Measurements from ENCODE around the gene RAI1.

RAI1 gene

GRCh38 chr17:17765359-17766076, 84.3 kb downstream of the RAI1 start:
- H2AFZ ChIP-seq (ENCODE audit: low read length): no peak overlapping the region
- H3K4me2 ChIP-seq (ENCODE audit: insufficient read depth, low read length, poor library complexity, severe bottlenecking): no peak overlapping the region
- H3K23ac ChIP-seq (ENCODE audit: low read depth, low read length, poor library complexity): no peak overlapping the region
- no peak overlapping the region for H2BK5ac ChIP-seq (ENCODE audit: low read length)
- peak overlapping the region; percentile 88 for H3K27ac ChIP-seq (replicated peaks; ENCODE audit: low read length)
- no peak overlapping the region for H2BK12ac ChIP-seq (ENCODE audit: low read length)
- WGBS, 2 donors (ENCODE audit: extremely low coverage in 2 of 2, insufficient read length in 2 of 2, insufficient replicate concordance in 1 of 2): no CpG with 5 or more reads among the region's 14 CpGs
- H2AK5ac ChIP-seq (ENCODE audit: low read depth, low read length): peak overlapping the region; percentile 20
- H3K9me3 ChIP-seq (replicated peaks in 1 of 2; ENCODE audit: control insufficient read depth in 2 of 2, insufficient read depth in 1 of 2, low read depth in 1 of 2, low read length in 2 of 2): no peaks in the 10 kb centered on the region
- no peak overlapping the region for H4K91ac ChIP-seq (ENCODE audit: low read depth, low read length, poor library complexity)
- H2BK120ac ChIP-seq (ENCODE audit: low read depth, low read length): no peak overlapping the region
- H3K9ac ChIP-seq (ENCODE audit: low read depth, low read length, poor library complexity): no peak overlapping the region
- peak overlapping the region; percentile 23 for H3K18ac ChIP-seq (ENCODE audit: low read length)
- peaks cover 0 to 23% of the 10 kb centered on the region in 2 donors for H3K36me3 ChIP-seq (replicated peaks in 1 of 2; ENCODE audit: control insufficient read depth in 2 of 2, insufficient read depth in 2 of 2, low read length in 2 of 2)
- DNase-seq (ENCODE audit: low spot score): no peak
- H3K79me1 ChIP-seq (ENCODE audit: low read depth, low read length): peaks cover 19% of the 10 kb centered on the region
- H3K4ac ChIP-seq (ENCODE audit: low read length): no peak overlapping the region
- no peak overlapping the region for H3K14ac ChIP-seq (ENCODE audit: low read length)
- no peaks in the 10 kb centered on the region for H3K27me3 ChIP-seq (ENCODE audit: control insufficient read depth in 3 of 3, insufficient read depth in 3 of 3, low read depth in 1 of 3, low read length in 3 of 3)
- no peak overlapping the region for H4K8ac ChIP-seq (ENCODE audit: low read depth, low read length)
- peaks cover 47 to 60% of the 10 kb centered on the region in 2 donors for H3K4me1 ChIP-seq (ENCODE audit: control insufficient read depth in 2 of 2, insufficient read depth in 1 of 2, low read depth in 1 of 2, low read length in 2 of 2)
- H3K4me3 ChIP-seq (ENCODE audit: low read length in 2 of 2): no peak overlapping the region
- H2BK15ac ChIP-seq (ENCODE audit: low read length): no peak overlapping the region

- Histone ChIP-seq H3K36me3 (replicated peaks in 1 of 2; ENCODE audit: control insufficient read depth in 2 of 2, insufficient read depth in 2 of 2, low read length in 2 of 2) (peaks cover 0 to 23% of the 10 kb centered on the region in 2 donors), H2BK12ac (ENCODE audit: low read length) (peak overlapping the region; percentile 89), H3K4me3 (ENCODE audit: low read length in 2 of 2) (no peak overlapping the region), H3K4me1 (ENCODE audit: control insufficient read depth in 2 of 2, insufficient read depth in 1 of 2, low read depth in 1 of 2, low read length in 2 of 2) (peaks cover 51 to 65% of the 10 kb centered on the region in 2 donors), H3K4me2 (ENCODE audit: insufficient read depth, low read length, poor library complexity, severe bottlenecking) (no peak overlapping the region), H2BK120ac (ENCODE audit: low read depth, low read length) (peak overlapping the region; percentile 67), H3K14ac (ENCODE audit: low read length) (peak overlapping the region; percentile 97), H3K9me3 (replicated peaks in 1 of 2; ENCODE audit: control insufficient read depth in 2 of 2, insufficient read depth in 1 of 2, low read depth in 1 of 2, low read length in 2 of 2) (no peaks in the 10 kb centered on the region), H3K23ac (ENCODE audit: low read depth, low read length, poor library complexity) (peak overlapping the region; percentile 57), H3K79me1 (ENCODE audit: low read depth, low read length) (peaks cover 19% of the 10 kb centered on the region), H3K18ac (ENCODE audit: low read length) (peak overlapping the region; percentile 99), H2AK5ac (ENCODE audit: low read depth, low read length) (peak overlapping the region; percentile 94), H2BK15ac (ENCODE audit: low read length) (peak overlapping the region; percentile 50), H3K27ac (replicated peaks; ENCODE audit: low read length) (peak overlapping the region; percentile 88), H3K27me3 (ENCODE audit: control insufficient read depth in 3 of 3, insufficient read depth in 3 of 3, low read depth in 1 of 3, low read length in 3 of 3) (no peaks in the 10 kb centered on the region), H4K91ac (ENCODE audit: low read depth, low read length, poor library complexity) (peak overlapping the region; percentile 98), H2BK5ac (ENCODE audit: low read length) (peak overlapping the region; percentile 95), H4K8ac (ENCODE audit: low read depth, low read length) (no peak overlapping the region), H3K9ac (ENCODE audit: low read depth, low read length, poor library complexity) (peak overlapping the region; percentile 65), H3K4ac (ENCODE audit: low read length) (peak overlapping the region; percentile 97), H2AFZ (ENCODE audit: low read length) (no peak overlapping the region)
- no peak for DNase-seq (ENCODE audit: low spot score)
- no CpG with 5 or more reads among the region's 20 CpGs for WGBS, 2 donors (ENCODE audit: extremely low coverage in 2 of 2, insufficient read length in 2 of 2, insufficient replicate concordance in 1 of 2)
Measured at GRCh38 chr17:17766077-17766743, 85.0 kb downstream of the RAI1 start.

GRCh38 chr17:17766744-17767120, 85.5 kb downstream of the RAI1 start:
- Histone ChIP-seq H3K27me3 (ENCODE audit: control insufficient read depth in 3 of 3, insufficient read depth in 3 of 3, low read depth in 1 of 3, low read length in 3 of 3) (no peaks in the 10 kb centered on the region), H3K23ac (ENCODE audit: low read depth, low read length, poor library complexity) (peak overlapping the region; percentile 57), H2AK5ac (ENCODE audit: low read depth, low read length) (peak overlapping the region; percentile 94), H4K8ac (ENCODE audit: low read depth, low read length) (no peak overlapping the region), H2BK15ac (ENCODE audit: low read length) (peak overlapping the region; percentile 50), H3K4ac (ENCODE audit: low read length) (peak overlapping the region; percentile 97), H3K27ac (replicated peaks; ENCODE audit: low read length) (peak overlapping the region; percentile 88), H2BK5ac (ENCODE audit: low read length) (peak overlapping the region; percentile 95), H2BK120ac (ENCODE audit: low read depth, low read length) (peak overlapping the region; percentile 67), H2BK12ac (ENCODE audit: low read length) (peak overlapping the region; percentile 89), H3K36me3 (replicated peaks in 1 of 2; ENCODE audit: control insufficient read depth in 2 of 2, insufficient read depth in 2 of 2, low read length in 2 of 2) (peaks cover 0 to 23% of the 10 kb centered on the region in 2 donors), H3K14ac (ENCODE audit: low read length) (peak overlapping the region; percentile 97), H3K4me3 (ENCODE audit: low read length in 2 of 2) (no peak overlapping the region), H3K9me3 (replicated peaks in 1 of 2; ENCODE audit: control insufficient read depth in 2 of 2, insufficient read depth in 1 of 2, low read depth in 1 of 2, low read length in 2 of 2) (no peaks in the 10 kb centered on the region), H3K4me1 (ENCODE audit: control insufficient read depth in 2 of 2, insufficient read depth in 1 of 2, low read depth in 1 of 2, low read length in 2 of 2) (peaks cover 51 to 65% of the 10 kb centered on the region in 2 donors), H3K4me2 (ENCODE audit: insufficient read depth, low read length, poor library complexity, severe bottlenecking) (no peak overlapping the region), H3K9ac (ENCODE audit: low read depth, low read length, poor library complexity) (peak overlapping the region; percentile 65), H2AFZ (ENCODE audit: low read length) (no peak overlapping the region), H4K91ac (ENCODE audit: low read depth, low read length, poor library complexity) (peak overlapping the region; percentile 98), H3K18ac (ENCODE audit: low read length) (peak overlapping the region; percentile 99), H3K79me1 (ENCODE audit: low read depth, low read length) (peaks cover 18% of the 10 kb centered on the region)
- no CpG with 5 or more reads among the region's 4 CpGs for WGBS, 2 donors (ENCODE audit: extremely low coverage in 2 of 2, insufficient read length in 2 of 2, insufficient replicate concordance in 1 of 2)
- no peak for DNase-seq (ENCODE audit: low spot score)

Measured in neuronal stem cell (in vitro differentiated cells).